Neural cell (in vitro differentiated cells): Measurements from ENCODE around the gene LDB2. TPM values are rescaled to one million over a fixed set of nuclear protein-coding genes. Genes with fewer than 3 reads are reported as not detected.

Experiments used
- H2AFZ ChIP-seq: fragments of 200-600, 300-800 bp; sonication (generic), shearing (Covaris generic); 2 replicates; pipeline ENCODE4 v1.6.0; 2014; ENCODE audit warnings: low read depth, mild to moderate bottlenecking, antibody characterized with exemption, low read length, moderate library complexity
- H3F3A ChIP-seq: fragments of 200-600 bp; shearing (Covaris generic); 2 replicates; pipeline ENCODE4 v1.6.1; 2016; ENCODE audit warnings: mild to moderate bottlenecking, moderate library complexity, mixed read lengths, antibody characterized with exemption, low read length; ENCODE audit not compliant: insufficient read depth, poor library complexity, severe bottlenecking
- H3K27ac ChIP-seq: fragments of 200-600, 300-800 bp; sonication (generic), shearing (Covaris generic); 2 replicates; pipeline ENCODE4 v1.5.1; 2014; ENCODE audit warnings: mild to moderate bottlenecking, low read length, moderate library complexity
- H3K27me3 ChIP-seq: fragments of 300-800, 200-600 bp; sonication (generic), shearing (Covaris generic); 2 replicates; pipeline ENCODE4 v1.6.0; 2014; ENCODE audit warnings: mild to moderate bottlenecking, low read depth, low read length, moderate library complexity; ENCODE audit not compliant: insufficient read depth
- H3K36me3 ChIP-seq: fragments of 300-800, 200-600 bp; sonication (generic), shearing (Covaris generic); 2 replicates; pipeline ENCODE4 v1.5.1; 2014; ENCODE audit warnings: mild to moderate bottlenecking, antibody characterized with exemption, low read length, moderate library complexity; ENCODE audit not compliant: insufficient read depth
- H3K4me2 ChIP-seq: fragments of 300-800, 200-600 bp; sonication (generic), shearing (Covaris generic); 2 replicates; pipeline ENCODE4 v1.6.0; 2014; ENCODE audit warnings: mild to moderate bottlenecking, low read length
- H3K4me3 ChIP-seq: fragments of 300-800, 200-600 bp; sonication (generic), shearing (Covaris generic); 2 replicates; pipeline ENCODE4 v1.5.1; 2014; ENCODE audit warnings: mild to moderate bottlenecking, low read length, moderate library complexity
- H3K79me2 ChIP-seq: fragments of 200-600 bp; shearing (Covaris generic); replicated peaks from 2 replicates; pipeline ENCODE4 v1.6.0; 2014; ENCODE audit warnings: mild to moderate bottlenecking, low read length, moderate library complexity; ENCODE audit not compliant: insufficient read depth
- H3K9ac ChIP-seq: fragments of 300-800, 200-600 bp; sonication (generic), shearing (Covaris generic); 2 replicates; pipeline ENCODE4 v1.6.1; 2016; ENCODE audit warnings: mild to moderate bottlenecking, low read length, mixed read lengths
- H3K9me2 ChIP-seq: fragments of 200-600 bp; shearing (Covaris generic); 2 replicates; pipeline ENCODE4 v1.6.1; 2016; ENCODE audit warnings: mild to moderate bottlenecking, low read length, mixed read lengths; ENCODE audit not compliant: insufficient read depth
- H3K9me3 ChIP-seq: fragments of 200-600, 300-800 bp; sonication (generic), shearing (Covaris generic); 2 replicates; pipeline ENCODE4 v1.6.1; 2016; ENCODE audit warnings: mild to moderate bottlenecking, mixed run types, low read length, moderate library complexity, mixed read lengths
- H4K20me1 ChIP-seq: fragments of 200-600 bp; shearing (Covaris generic); 2 replicates; pipeline ENCODE4 v1.6.1; 2016; ENCODE audit warnings: mild to moderate bottlenecking, mixed run types; ENCODE audit not compliant: insufficient read depth
- EP300 ChIP-seq: fragments of 450-650 bp; conservative IDR thresholded peaks from 2 replicates; pipeline ENCODE4 v1.6.1; 2014; ENCODE audit warnings: antibody characterized with exemption, mild to moderate bottlenecking, moderate library complexity; ENCODE audit not compliant: poor library complexity, severe bottlenecking
- EZH2 ChIP-seq: fragments of 200-600, 300-800 bp; shearing (Covaris generic), sonication (generic); IDR thresholded peaks from 2 replicates; pipeline ENCODE4 v1.6.1; 2014; ENCODE audit warnings: antibody characterized with exemption, low read length, borderline replicate concordance, mild to moderate bottlenecking; ENCODE audit not compliant: insufficient read depth, poor library complexity, severe bottlenecking
- MXI1 ChIP-seq: fragments of 450-650 bp; conservative IDR thresholded peaks from 2 replicates; pipeline ENCODE4 v1.6.1; 2014; ENCODE audit warnings: antibody characterized with exemption, mild to moderate bottlenecking; ENCODE audit not compliant: poor library complexity, severe bottlenecking
- POLR2AphosphoS5 ChIP-seq: IDR thresholded peaks from 2 replicates; pipeline ENCODE4 v1.6.1; 2012
- RAD21 ChIP-seq: fragments of 450-650 bp; conservative IDR thresholded peaks from 2 replicates; pipeline ENCODE4 v1.6.1; 2014; ENCODE audit warnings: antibody characterized with exemption, mild to moderate bottlenecking, moderate library complexity
- SMC3 ChIP-seq: fragments of 450-650 bp; conservative IDR thresholded peaks from 2 replicates; pipeline ENCODE4 v1.6.1; 2014; ENCODE audit warnings: antibody characterized with exemption, mild to moderate bottlenecking, moderate library complexity; ENCODE audit not compliant: poor library complexity
- TAF1 ChIP-seq: IDR thresholded peaks from 2 replicates; pipeline ENCODE4 v1.6.1; 2012; ENCODE audit warnings: low read depth
- polyA plus RNA-seq: library from polyadenylated mRNA; depleted of rRNA; stranded (reverse); fragments of >200 nt; gene quantifications from 2 replicates; pipeline ENCODE4 v1.2.3, GENCODE V29; 2014
- TF ChIP-seq, protein P1 (sequence below): fragments of 450-650 bp; IDR thresholded peaks from 2 replicates; pipeline ENCODE4 v1.5.1; 2014; ENCODE audit warnings: antibody characterized with exemption, mild to moderate bottlenecking, moderate library complexity; ENCODE audit not compliant: poor library complexity, severe bottlenecking
- TF ChIP-seq, protein P2 (sequence below): IDR thresholded peaks from 2 replicates; pipeline ENCODE4 v1.6.1; 2012; ENCODE audit warnings: borderline replicate concordance

The LDB2 gene
- polyA plus RNA-seq, 1 donor from 2014 or later, result 58.9 TPM

DNA sequence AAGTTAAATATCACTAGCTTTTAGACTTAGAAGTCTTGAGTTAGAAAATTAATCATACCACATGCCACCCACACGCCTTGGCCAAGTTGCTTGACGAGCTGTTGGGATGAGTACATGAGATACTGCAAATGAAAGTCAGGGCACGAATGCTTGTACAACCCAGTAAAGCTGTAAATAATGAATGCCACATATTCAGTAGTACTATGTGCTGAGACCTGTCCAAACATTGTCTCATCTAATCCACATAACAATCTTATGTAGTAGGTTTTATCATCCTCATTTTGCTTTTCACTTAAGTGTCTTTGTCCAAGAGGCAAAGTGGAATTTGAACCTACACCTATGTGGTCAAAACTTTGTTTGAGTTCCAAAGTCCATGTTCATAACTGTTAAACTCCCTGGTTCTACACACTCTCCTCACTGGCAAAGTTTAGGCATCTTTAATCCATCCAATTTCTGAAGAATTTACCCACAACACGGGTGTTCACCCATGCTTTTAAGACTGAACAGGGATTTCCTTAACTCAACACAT, 74.1 kb downstream of the LDB2 start:
- no peaks in the 10 kb centered on the region for H3K27me3 ChIP-seq
- no peak overlapping the region for H3K4me3 ChIP-seq
- no peak overlapping the region for H2AFZ ChIP-seq
- no peaks in the 10 kb centered on the region for H3F3A ChIP-seq
- no peak overlapping the region for H3K27ac ChIP-seq
- no peaks in the 10 kb centered on the region for H4K20me1 ChIP-seq
- no peaks in the 10 kb centered on the region for H3K9me2 ChIP-seq
- no peak overlapping the region for H3K9ac ChIP-seq
- no peaks in the 10 kb centered on the region for H3K79me2 ChIP-seq
- TF ChIP-seq TAF1 (no peak), RAD21 (no peak), MXI1 (no peak), POLR2AphosphoS5 (no peak), SMC3 (no peak), EZH2 (no peak), EP300 (no peak)
- TF ChIP-seq, protein P1, sequence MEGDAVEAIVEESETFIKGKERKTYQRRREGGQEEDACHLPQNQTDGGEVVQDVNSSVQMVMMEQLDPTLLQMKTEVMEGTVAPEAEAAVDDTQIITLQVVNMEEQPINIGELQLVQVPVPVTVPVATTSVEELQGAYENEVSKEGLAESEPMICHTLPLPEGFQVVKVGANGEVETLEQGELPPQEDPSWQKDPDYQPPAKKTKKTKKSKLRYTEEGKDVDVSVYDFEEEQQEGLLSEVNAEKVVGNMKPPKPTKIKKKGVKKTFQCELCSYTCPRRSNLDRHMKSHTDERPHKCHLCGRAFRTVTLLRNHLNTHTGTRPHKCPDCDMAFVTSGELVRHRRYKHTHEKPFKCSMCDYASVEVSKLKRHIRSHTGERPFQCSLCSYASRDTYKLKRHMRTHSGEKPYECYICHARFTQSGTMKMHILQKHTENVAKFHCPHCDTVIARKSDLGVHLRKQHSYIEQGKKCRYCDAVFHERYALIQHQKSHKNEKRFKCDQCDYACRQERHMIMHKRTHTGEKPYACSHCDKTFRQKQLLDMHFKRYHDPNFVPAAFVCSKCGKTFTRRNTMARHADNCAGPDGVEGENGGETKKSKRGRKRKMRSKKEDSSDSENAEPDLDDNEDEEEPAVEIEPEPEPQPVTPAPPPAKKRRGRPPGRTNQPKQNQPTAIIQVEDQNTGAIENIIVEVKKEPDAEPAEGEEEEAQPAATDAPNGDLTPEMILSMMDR, result no peak
- TF ChIP-seq, protein P2, sequence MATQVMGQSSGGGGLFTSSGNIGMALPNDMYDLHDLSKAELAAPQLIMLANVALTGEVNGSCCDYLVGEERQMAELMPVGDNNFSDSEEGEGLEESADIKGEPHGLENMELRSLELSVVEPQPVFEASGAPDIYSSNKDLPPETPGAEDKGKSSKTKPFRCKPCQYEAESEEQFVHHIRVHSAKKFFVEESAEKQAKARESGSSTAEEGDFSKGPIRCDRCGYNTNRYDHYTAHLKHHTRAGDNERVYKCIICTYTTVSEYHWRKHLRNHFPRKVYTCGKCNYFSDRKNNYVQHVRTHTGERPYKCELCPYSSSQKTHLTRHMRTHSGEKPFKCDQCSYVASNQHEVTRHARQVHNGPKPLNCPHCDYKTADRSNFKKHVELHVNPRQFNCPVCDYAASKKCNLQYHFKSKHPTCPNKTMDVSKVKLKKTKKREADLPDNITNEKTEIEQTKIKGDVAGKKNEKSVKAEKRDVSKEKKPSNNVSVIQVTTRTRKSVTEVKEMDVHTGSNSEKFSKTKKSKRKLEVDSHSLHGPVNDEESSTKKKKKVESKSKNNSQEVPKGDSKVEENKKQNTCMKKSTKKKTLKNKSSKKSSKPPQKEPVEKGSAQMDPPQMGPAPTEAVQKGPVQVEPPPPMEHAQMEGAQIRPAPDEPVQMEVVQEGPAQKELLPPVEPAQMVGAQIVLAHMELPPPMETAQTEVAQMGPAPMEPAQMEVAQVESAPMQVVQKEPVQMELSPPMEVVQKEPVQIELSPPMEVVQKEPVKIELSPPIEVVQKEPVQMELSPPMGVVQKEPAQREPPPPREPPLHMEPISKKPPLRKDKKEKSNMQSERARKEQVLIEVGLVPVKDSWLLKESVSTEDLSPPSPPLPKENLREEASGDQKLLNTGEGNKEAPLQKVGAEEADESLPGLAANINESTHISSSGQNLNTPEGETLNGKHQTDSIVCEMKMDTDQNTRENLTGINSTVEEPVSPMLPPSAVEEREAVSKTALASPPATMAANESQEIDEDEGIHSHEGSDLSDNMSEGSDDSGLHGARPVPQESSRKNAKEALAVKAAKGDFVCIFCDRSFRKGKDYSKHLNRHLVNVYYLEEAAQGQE, result no peak
- H3K36me3 ChIP-seq, result no peaks in the 10 kb centered on the region
- H3K4me2 ChIP-seq, result no peak overlapping the region
- H3K9me3 ChIP-seq, result no peaks in the 10 kb centered on the region

DNA sequence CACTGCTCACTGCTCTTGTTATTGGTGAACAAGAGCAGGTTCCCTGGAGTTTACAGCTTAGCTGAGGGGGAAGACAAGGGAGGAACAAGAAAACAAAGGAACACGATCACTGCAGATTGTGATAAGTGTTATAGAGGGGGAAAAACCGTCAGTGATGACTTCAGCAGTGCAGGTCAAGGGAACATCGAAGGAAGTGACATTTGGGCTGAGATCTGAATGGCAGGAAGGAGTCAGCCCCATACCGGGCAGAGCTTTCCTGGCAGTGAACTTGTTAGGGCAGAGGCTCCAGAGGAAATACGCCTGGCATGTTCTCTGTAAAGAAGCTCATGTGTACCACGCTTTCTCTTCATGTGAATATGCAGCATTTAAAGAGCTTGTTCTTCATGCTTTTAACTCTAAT, 78.1 kb downstream of the LDB2 start:
- no peak overlapping the region for H3K4me2 ChIP-seq
- no peaks in the 10 kb centered on the region for H3K9me3 ChIP-seq
- H3K36me3 ChIP-seq, result no peaks in the 10 kb centered on the region
- H3K27me3 ChIP-seq, result no peaks in the 10 kb centered on the region
- no peak overlapping the region for H3K9ac ChIP-seq
- no peaks in the 10 kb centered on the region for H3F3A ChIP-seq
- no peaks in the 10 kb centered on the region for H3K9me2 ChIP-seq
- no peaks in the 10 kb centered on the region for H3K79me2 ChIP-seq
- no peak overlapping the region for H3K4me3 ChIP-seq
- no peak for TF ChIP-seq MXI1
- TF ChIP-seq, protein P1, result no peak
- TF ChIP-seq, protein P2, result no peak
- no peak for TF ChIP-seq RAD21
- no peak for TF ChIP-seq EZH2
- no peaks in the 10 kb centered on the region for H4K20me1 ChIP-seq
- H2AFZ ChIP-seq, result no peak overlapping the region
- H3K27ac ChIP-seq, result no peak overlapping the region
